HepG2 (cell line): Measurements from ENCODE around the gene ASIC3. TPM values are rescaled to one million over a fixed set of nuclear protein-coding genes. Genes with fewer than 3 reads are reported as not detected.
A peak's percentile ranks its signal among the peaks of the same experiment; 100 is the strongest.

Source experiments
- ATAC-seq: fragments of 200-7000 bp; cut with Tn5 transposase; 3 replicates; pipeline ENCODE4 v1.9.1; 2020; ENCODE audit warnings: mild to moderate bottlenecking, moderate library complexity
- BruUV-seq: library from RNA; stranded (reverse); fragments of 400-500 nt; replicated peaks from 2 replicates; lab custom pipeline; 2021; lab: Mats Ljungman, UMichigan
- CTCF ChIA-PET: fragments of 300-600 bp; formaldehyde crosslinking; extraction: SDS; loops from one replicate; lab custom pipeline; 2021; ENCODE audit warnings: low total read pairs, inconsistent platforms, low intra/inter-chr PET ratio; lab: Yijun Ruan, JAX
- POLR2A ChIA-PET: fragments of 350-600 bp; sonication (Branson Sonifier 250); formaldehyde crosslinking; loops from one replicate; lab custom pipeline; 2020; ENCODE audit warnings: antibody characterized with exemption, inconsistent platforms; lab: Yijun Ruan, JAX
- DNase-seq: peaks from one replicate; pipeline ENCODE4 v3.0.0-alpha.2; 2015; ENCODE audit warnings: low spot score
- FAIRE-seq: peaks from 3 replicates; lab custom pipeline; 2011; peaks lifted over from hg19 to GRCh38; lab: Jason Lieb, UNC
- H2AFZ ChIP-seq: one replicate; pipeline ENCODE4 v1.6.1; 2011; ENCODE audit warnings: low read length, inconsistent platforms
- H3K27ac ChIP-seq: fragments of 300-600 bp; 3 replicates; pipeline ENCODE4 v1.8.0; 2011; ENCODE audit warnings: mixed run types, mild to moderate bottlenecking, mixed read lengths, low read length, inconsistent platforms; ENCODE audit not compliant: insufficient read depth; ENCODE audit errors: extremely low read length
- H3K27me3 ChIP-seq, 2 experiments: fragments of 200-600 bp in 1 of 2; 2 replicates in 1 of 2; 3 replicates in 1 of 2; pipeline versions ENCODE4 v1.6.0 to v1.8.0; 2011; ENCODE audit warnings: low read length in 2 of 2, mild to moderate bottlenecking in 2 of 2, moderate library complexity in 2 of 2, inconsistent platforms in 1 of 2; ENCODE audit not compliant: insufficient read depth in 2 of 2, control insufficient read depth in 1 of 2
- H3K36me3 ChIP-seq, 2 experiments: fragments of 200-600 bp in 1 of 2; replicated peaks in 1 of 2; 2 replicates in 1 of 2; 3 replicates in 1 of 2; pipeline versions ENCODE4 v1.5.1 to v1.8.0; 2011; ENCODE audit warnings: low read length in 2 of 2, inconsistent platforms in 1 of 2; ENCODE audit not compliant: insufficient read depth in 2 of 2, control insufficient read depth in 1 of 2
- H3K4me1 ChIP-seq: 2 replicates; pipeline ENCODE4 v1.5.1; 2012; ENCODE audit warnings: low read length, inconsistent platforms; ENCODE audit not compliant: insufficient read depth
- H3K4me2 ChIP-seq: 2 replicates; pipeline ENCODE4 v1.6.0; 2011; ENCODE audit warnings: low read depth, low read length, inconsistent platforms
- H3K4me3 ChIP-seq, 3 experiments: fragments of 200-600 bp in 1 of 3; sonication (generic), shearing (Covaris generic) in 1 of 3; replicated peaks in 1 of 3; 2 replicates each; pipeline ENCODE4 v1.5.1; 2011 to 2016; ENCODE audit warnings: low read length in 3 of 3, inconsistent platforms in 2 of 3, low read depth in 2 of 3, mild to moderate bottlenecking in 2 of 3, control low read depth in 1 of 3, mixed read lengths in 1 of 3; ENCODE audit not compliant: insufficient read depth in 1 of 3
- H3K79me2 ChIP-seq: one replicate; pipeline ENCODE4 v1.6.1; 2011; ENCODE audit warnings: low read length, inconsistent platforms; ENCODE audit not compliant: insufficient read depth
- H3K9ac ChIP-seq: 2 replicates; pipeline ENCODE4 v1.6.0; 2011; ENCODE audit warnings: mild to moderate bottlenecking, low read depth, low read length, inconsistent platforms; ENCODE audit not compliant: insufficient read depth
- H3K9me3 ChIP-seq: 2 replicates; pipeline ENCODE4 v1.5.1; 2012; ENCODE audit warnings: mild to moderate bottlenecking, low read length
- H4K20me1 ChIP-seq: 2 replicates; pipeline ENCODE4 v1.6.0; 2011; ENCODE audit warnings: inconsistent platforms, mild to moderate bottlenecking, low read length, moderate library complexity; ENCODE audit not compliant: insufficient read depth
- FOSL2 ChIP-seq: sonication (generic); formaldehyde crosslinking; IDR thresholded peaks from 2 replicates; pipeline ENCODE4 v1.4.0; 2020; ENCODE audit warnings: missing genetic modification reagents
- MEIS2 ChIP-seq: sonication (generic); formaldehyde crosslinking; IDR thresholded peaks from 2 replicates; pipeline ENCODE4 v1.9.0; 2021; ENCODE audit warnings: mild to moderate bottlenecking, missing genetic modification reagents
- PTBP1 ChIP-seq: fragments of 200-400 bp; formaldehyde crosslinking; IDR thresholded peaks from 2 replicates; pipeline ENCODE4 v1.6.1; 2018; ENCODE audit warnings: low read length, low read depth; ENCODE audit not compliant: poor library complexity, severe bottlenecking
- SALL1 ChIP-seq: sonication (generic); formaldehyde crosslinking; IDR thresholded peaks from 2 replicates; pipeline ENCODE4 v1.8.0; 2022; ENCODE audit warnings: mild to moderate bottlenecking, missing genetic modification reagents
- SIX1 ChIP-seq: sonication (generic); formaldehyde crosslinking; IDR thresholded peaks from 2 replicates; pipeline ENCODE4 v1.4.0; 2020; ENCODE audit warnings: missing genetic modification reagents, borderline replicate concordance
- ZNF720 ChIP-seq: sonication (generic); formaldehyde crosslinking; IDR thresholded peaks from 2 replicates; pipeline ENCODE4 v1.4.0; 2020; ENCODE audit warnings: missing genetic modification reagents
- WGBS: methylation state at CpG from one replicate; pipeline ENCODE4 v1.1.6; 2017; ENCODE audit warnings: low lambda C conversion rate; 5-methylcytosine and 5-hydroxymethylcytosine counted together
- in situ Hi-C: cut with HindIII; loops from 2 replicates; pipeline ENCODE4 v1.10.0; 2017; ENCODE audit warnings: low pct_unique_long_range_greater_than_20kb; ENCODE audit not compliant: extremely low pct_ligation_motif_present
- intact Hi-C: fragments of 100-400 bp; cut with micrococcal nuclease; formaldehyde crosslinking; loops from one replicate; pipeline ENCODE4 v1.10.0; 2022; ENCODE audit not compliant: unreplicated experiment
- polyA plus RNA-seq, 8 experiments: library from polyadenylated mRNA; depleted of rRNA in 3 of 8; stranded (reverse) in 7 of 8; unstranded in 1 of 8; fragments of >200 nt; fragmentation: Illumina TruSeq in 4 of 8; extraction: Trizol in 4 of 8; gene quantifications; 2 replicates each; pipeline versions ENCODE4 v1.2.1 to v1.2.3, GENCODE V29; 2011 to 2016; ENCODE audit warnings: low read depth in 4 of 8, missing spikeins in 1 of 8, mixed read lengths in 1 of 8; ENCODE audit not compliant: insufficient read depth in 1 of 8
- total RNA-seq, 5 experiments: library from RNA; depleted of rRNA; stranded (reverse); fragments of >200 nt; fragmentation: Illumina TruSeq; extraction: Trizol; gene quantifications; 2 replicates each; pipeline ENCODE4 v1.2.3, GENCODE V29; 2016; ENCODE audit warnings: low read depth in 1 of 5
- TF ChIP-seq, protein P1 (sequence below): sonication (generic); formaldehyde crosslinking; IDR thresholded peaks from 2 replicates; pipeline ENCODE4 v1.4.0; 2020; ENCODE audit warnings: missing genetic modification reagents
- TF ChIP-seq, protein P2 (sequence below): sonication (generic); formaldehyde crosslinking; IDR thresholded peaks from 2 replicates; pipeline ENCODE4 v1.5.0; 2020; ENCODE audit warnings: mild to moderate bottlenecking, missing genetic modification reagents
- TF ChIP-seq, protein P3 (sequence below): sonication (generic); formaldehyde crosslinking; IDR thresholded peaks from 2 replicates; pipeline ENCODE4 v1.4.0; 2020; ENCODE audit warnings: missing genetic modification reagents

The ASIC3 gene
- total and polyA plus RNA-seq, 2 of the 13 experiments (the other 11 are each of a cell fraction or from before 2014, with no cell fraction given): 0.51 TPM; not detected in 1

DNA sequence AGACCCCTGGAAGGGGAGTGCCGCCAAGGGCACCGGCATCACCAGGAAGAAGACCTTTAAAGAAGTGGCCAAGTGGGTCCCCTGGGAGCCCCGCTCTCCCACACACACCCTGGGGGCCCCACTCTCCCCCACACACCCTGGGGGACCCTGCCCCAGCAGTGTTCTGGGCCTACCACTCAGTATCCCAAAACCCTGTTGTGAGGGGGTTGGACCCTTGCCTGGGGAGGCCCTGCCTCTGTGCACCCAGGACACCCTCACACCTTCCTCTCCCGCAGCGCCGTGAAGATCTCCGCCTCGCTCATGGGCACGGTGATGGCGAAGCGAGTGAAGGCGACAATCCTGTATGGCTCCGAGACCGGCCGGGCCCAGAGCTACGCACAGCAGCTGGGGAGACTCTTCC, 46.8 kb upstream of the ASIC3 start:
- BruUV-seq: no TSS peak
- no peaks in the 10 kb centered on the region for H3K36me3 ChIP-seq
- in situ Hi-C loops: no loop called here
- ChIA-PET POLR2A (no interaction called here), CTCF (no interaction called here)
- H3K4me2 ChIP-seq: no peak overlapping the region
- ATAC-seq (no peak), FAIRE-seq (no peak), DNase-seq (no peak)
- H3K27me3 ChIP-seq: peaks cover 0 to 8% of the 10 kb centered on the region in 2 experiments; a peak in 2 of 5 replicates
- H3K4me1 ChIP-seq: peaks cover 39% of the 10 kb centered on the region
- no peaks in the 10 kb centered on the region for H3K79me2 ChIP-seq
- H3K9me3 ChIP-seq: no peaks in the 10 kb centered on the region
- no peak overlapping the region for H2AFZ ChIP-seq
- H4K20me1 ChIP-seq: no peaks in the 10 kb centered on the region
- H3K27ac ChIP-seq: no peak overlapping the region
- intact Hi-C loops: no loop called here
- no peak overlapping the region for H3K9ac ChIP-seq
- no peak overlapping the region for H3K4me3 ChIP-seq
- no peak for TF ChIP-seq PTBP1
- 88% methylated on average over 10 of the region's 16 CpGs for WGBS

DNA sequence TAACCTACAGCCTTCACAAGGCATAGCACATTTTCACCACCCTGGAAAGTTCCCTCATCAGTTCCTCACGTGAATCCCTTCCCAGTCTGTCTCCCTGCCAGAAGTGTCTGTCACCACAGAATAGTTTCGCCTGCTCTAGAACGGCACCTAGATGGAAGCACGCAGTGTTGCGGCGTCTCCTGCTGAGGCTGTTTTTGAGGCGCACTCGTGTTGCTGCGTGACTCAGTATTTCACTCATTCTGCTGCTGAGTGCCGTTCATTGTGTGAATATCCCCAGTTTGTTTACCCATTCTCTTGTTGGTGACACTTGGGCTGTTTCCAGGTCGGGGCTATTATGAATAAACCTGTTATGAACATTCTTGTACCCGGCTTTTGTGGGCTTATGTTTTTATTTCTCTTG, 44.8 kb upstream of the ASIC3 start:
- peak; percentile 21 for FAIRE-seq
- no peak overlapping the region for H2AFZ ChIP-seq
- TF ChIP-seq SALL1 (CRISPR knock-in tag) (peak; percentile 32; the same call in 1 of the 2 replicates), SIX1 (CRISPR knock-in tag) (no peak), ZNF720 (CRISPR knock-in tag) (no peak), MEIS2 (CRISPR knock-in tag) (peak; percentile 21; the same call in 1 of the 2 replicates), FOSL2 (CRISPR knock-in tag) (peak; percentile 72)
- TF ChIP-seq, protein P1, sequence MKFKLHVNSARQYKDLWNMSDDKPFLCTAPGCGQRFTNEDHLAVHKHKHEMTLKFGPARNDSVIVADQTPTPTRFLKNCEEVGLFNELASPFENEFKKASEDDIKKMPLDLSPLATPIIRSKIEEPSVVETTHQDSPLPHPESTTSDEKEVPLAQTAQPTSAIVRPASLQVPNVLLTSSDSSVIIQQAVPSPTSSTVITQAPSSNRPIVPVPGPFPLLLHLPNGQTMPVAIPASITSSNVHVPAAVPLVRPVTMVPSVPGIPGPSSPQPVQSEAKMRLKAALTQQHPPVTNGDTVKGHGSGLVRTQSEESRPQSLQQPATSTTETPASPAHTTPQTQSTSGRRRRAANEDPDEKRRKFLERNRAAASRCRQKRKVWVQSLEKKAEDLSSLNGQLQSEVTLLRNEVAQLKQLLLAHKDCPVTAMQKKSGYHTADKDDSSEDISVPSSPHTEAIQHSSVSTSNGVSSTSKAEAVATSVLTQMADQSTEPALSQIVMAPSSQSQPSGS (CRISPR knock-in tag): no peak
- TF ChIP-seq, protein P2, sequence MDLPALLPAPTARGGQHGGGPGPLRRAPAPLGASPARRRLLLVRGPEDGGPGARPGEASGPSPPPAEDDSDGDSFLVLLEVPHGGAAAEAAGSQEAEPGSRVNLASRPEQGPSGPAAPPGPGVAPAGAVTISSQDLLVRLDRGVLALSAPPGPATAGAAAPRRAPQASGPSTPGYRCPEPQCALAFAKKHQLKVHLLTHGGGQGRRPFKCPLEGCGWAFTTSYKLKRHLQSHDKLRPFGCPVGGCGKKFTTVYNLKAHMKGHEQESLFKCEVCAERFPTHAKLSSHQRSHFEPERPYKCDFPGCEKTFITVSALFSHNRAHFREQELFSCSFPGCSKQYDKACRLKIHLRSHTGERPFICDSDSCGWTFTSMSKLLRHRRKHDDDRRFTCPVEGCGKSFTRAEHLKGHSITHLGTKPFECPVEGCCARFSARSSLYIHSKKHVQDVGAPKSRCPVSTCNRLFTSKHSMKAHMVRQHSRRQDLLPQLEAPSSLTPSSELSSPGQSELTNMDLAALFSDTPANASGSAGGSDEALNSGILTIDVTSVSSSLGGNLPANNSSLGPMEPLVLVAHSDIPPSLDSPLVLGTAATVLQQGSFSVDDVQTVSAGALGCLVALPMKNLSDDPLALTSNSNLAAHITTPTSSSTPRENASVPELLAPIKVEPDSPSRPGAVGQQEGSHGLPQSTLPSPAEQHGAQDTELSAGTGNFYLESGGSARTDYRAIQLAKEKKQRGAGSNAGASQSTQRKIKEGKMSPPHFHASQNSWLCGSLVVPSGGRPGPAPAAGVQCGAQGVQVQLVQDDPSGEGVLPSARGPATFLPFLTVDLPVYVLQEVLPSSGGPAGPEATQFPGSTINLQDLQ: no peak
- TF ChIP-seq, protein P3, sequence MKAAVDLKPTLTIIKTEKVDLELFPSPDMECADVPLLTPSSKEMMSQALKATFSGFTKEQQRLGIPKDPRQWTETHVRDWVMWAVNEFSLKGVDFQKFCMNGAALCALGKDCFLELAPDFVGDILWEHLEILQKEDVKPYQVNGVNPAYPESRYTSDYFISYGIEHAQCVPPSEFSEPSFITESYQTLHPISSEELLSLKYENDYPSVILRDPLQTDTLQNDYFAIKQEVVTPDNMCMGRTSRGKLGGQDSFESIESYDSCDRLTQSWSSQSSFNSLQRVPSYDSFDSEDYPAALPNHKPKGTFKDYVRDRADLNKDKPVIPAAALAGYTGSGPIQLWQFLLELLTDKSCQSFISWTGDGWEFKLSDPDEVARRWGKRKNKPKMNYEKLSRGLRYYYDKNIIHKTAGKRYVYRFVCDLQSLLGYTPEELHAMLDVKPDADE: no peak

More for the DNA sequence above, 44.8 kb upstream of the ASIC3 start:
- ChIA-PET POLR2A (no interaction called here), CTCF (no interaction called here)
- H3K27me3 ChIP-seq: peaks cover 0 to 2% of the 10 kb centered on the region in 2 experiments; a peak in 2 of 5 replicates
- DNase-seq (no peak), ATAC-seq (peak; percentile 22; the same call in 2 of the 3 replicates)
- 2% methylated on average over 12 of the region's 12 CpGs for WGBS
- no peak overlapping the region for H3K27ac ChIP-seq
- H3K36me3 ChIP-seq: no peaks in the 10 kb centered on the region
- H3K4me2 ChIP-seq: peak overlapping the region; percentile 36
- H4K20me1 ChIP-seq: no peaks in the 10 kb centered on the region
- no peaks in the 10 kb centered on the region for H3K79me2 ChIP-seq
- H3K9ac ChIP-seq: no peak overlapping the region
- intact Hi-C loops (no loop called here), in situ Hi-C loops (no loop called here)
- peak overlapping the region in 1 of 3 experiments; percentile 1; a peak in 1 of 6 replicates for H3K4me3 ChIP-seq
- no peaks in the 10 kb centered on the region for H3K9me3 ChIP-seq
- peaks cover 59% of the 10 kb centered on the region for H3K4me1 ChIP-seq
- no TSS peak for BruUV-seq
